ENCODE data around the gene PRIMPOL.
"Not testable (repeated sequence)": the region's sequence is repeated elsewhere in the genome, so short reads cannot be mapped to it uniquely, and the experiment has no call there.

The PRIMPOL gene

DNA sequence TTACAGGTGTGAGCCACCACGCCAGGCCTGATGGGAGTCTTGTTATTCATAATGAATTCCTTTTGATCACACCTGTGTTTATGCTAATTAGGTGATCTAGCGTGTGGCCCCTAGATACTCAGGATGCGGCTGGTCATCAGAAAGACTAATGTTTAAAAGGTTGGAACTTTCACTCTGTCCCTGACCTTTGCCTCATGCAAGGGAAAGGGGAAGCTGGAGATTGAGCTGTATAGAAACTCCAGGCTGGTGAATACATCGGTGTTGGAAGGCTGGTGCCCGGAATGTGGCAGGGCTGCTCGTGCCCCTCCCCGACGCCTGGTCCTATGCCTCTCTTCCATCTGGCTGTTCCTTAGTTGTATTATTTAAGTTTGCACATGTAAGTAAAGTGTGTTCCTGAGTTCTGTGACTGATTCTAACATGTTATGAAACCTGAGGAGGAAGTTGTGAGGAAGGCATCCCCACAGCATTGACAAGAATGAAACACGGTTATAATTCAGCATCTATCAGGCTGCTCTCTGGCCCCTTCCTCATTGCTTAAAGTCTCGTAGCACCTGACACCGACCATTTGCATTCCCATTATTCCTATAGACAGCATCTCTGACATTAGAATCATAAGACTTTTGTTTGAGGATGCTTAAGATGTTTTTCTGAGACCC, 29.2 kb upstream of the PRIMPOL start:
- WGBS (ENCODE audit: extremely low coverage, insufficient coverage, low lambda C conversion rate): no CpG with 5 or more reads among the region's 11 CpGs
- no peak overlapping the region for H2BK5ac ChIP-seq (ENCODE audit: low read length)
- H3K4ac ChIP-seq (ENCODE audit: low read depth, low read length): no peak overlapping the region
- no peak overlapping the region for H3K9ac ChIP-seq (ENCODE audit: low read length)
- no peak overlapping the region for H3K4me3 ChIP-seq (ENCODE audit: low read length)
- no peaks in the 10 kb centered on the region for H3K27me3 ChIP-seq (ENCODE audit: insufficient read depth, low read length, poor library complexity)
- no peak overlapping the region for H3K56ac ChIP-seq (ENCODE audit: low read length)
- no peak overlapping the region for H2AK5ac ChIP-seq (ENCODE audit: low read length)
- H3K4me1 ChIP-seq (ENCODE audit: control insufficient read depth, low read depth, low read length): no peaks in the 10 kb centered on the region
- no peak overlapping the region for H4K8ac ChIP-seq (ENCODE audit: low read depth, low read length)
- no peaks in the 10 kb centered on the region for H3K36me3 ChIP-seq (ENCODE audit: control insufficient read depth, insufficient read depth, low read length)
- no peak overlapping the region for H3K23ac ChIP-seq (ENCODE audit: low read length)
- no peaks in the 10 kb centered on the region for H3K79me1 ChIP-seq (ENCODE audit: low read length)
- H3K79me2 ChIP-seq (ENCODE audit: control insufficient read depth, insufficient read depth, low read length): no peaks in the 10 kb centered on the region
- no peak overlapping the region for H2BK120ac ChIP-seq (ENCODE audit: low read depth, low read length)
- H2BK15ac ChIP-seq (replicated peaks; ENCODE audit: low read depth): no peak overlapping the region
- no peak for DNase-seq
- no peak overlapping the region for H3K4me2 ChIP-seq (ENCODE audit: low read length)
- no peak overlapping the region for H3K27ac ChIP-seq (ENCODE audit: low read depth, low read length)
- H3K18ac ChIP-seq (ENCODE audit: low read length): no peak overlapping the region
- no peak overlapping the region for H4K5ac ChIP-seq (ENCODE audit: low read length)

DNA sequence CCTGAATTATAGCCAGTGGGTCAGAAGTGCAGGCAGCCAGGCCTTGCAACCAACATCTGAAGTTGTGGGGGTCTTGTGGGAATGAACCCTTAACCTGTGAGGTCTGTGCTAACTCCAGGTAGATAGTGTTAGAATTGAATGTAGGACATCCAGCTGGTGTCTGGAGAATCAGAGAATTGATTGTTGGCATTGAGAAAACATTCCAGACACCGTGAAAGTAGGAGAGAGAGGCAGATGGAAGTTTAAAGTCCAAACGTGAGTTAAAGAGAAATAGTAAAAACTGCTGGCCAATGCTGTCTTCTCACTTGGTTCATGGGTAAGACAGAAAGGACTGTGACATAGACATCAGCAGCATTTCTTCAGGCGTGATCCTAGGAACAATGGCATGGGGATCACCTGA, 28.0 kb upstream of the PRIMPOL start:
- no peak overlapping the region for H3K56ac ChIP-seq (ENCODE audit: low read length)
- WGBS (ENCODE audit: extremely low coverage, insufficient coverage, low lambda C conversion rate): no CpG with 5 or more reads among the region's 3 CpGs
- H2AK5ac ChIP-seq (ENCODE audit: low read length): no peak overlapping the region
- H3K9ac ChIP-seq (ENCODE audit: low read length): no peak overlapping the region
- no peak overlapping the region for H3K4me3 ChIP-seq (ENCODE audit: low read length)
- H3K79me2 ChIP-seq (ENCODE audit: control insufficient read depth, insufficient read depth, low read length): no peaks in the 10 kb centered on the region
- H3K23ac ChIP-seq (ENCODE audit: low read length): no peak overlapping the region
- H4K5ac ChIP-seq (ENCODE audit: low read length): no peak overlapping the region
- no peak overlapping the region for H2BK120ac ChIP-seq (ENCODE audit: low read depth, low read length)
- H3K4me1 ChIP-seq (ENCODE audit: control insufficient read depth, low read depth, low read length): no peaks in the 10 kb centered on the region
- no peak overlapping the region for H2BK15ac ChIP-seq (replicated peaks; ENCODE audit: low read depth)
- H4K8ac ChIP-seq (ENCODE audit: low read depth, low read length): no peak overlapping the region
- H3K79me1 ChIP-seq (ENCODE audit: low read length): no peaks in the 10 kb centered on the region
- no peaks in the 10 kb centered on the region for H3K36me3 ChIP-seq (ENCODE audit: control insufficient read depth, insufficient read depth, low read length)
- no peak overlapping the region for H3K4ac ChIP-seq (ENCODE audit: low read depth, low read length)
- H3K4me2 ChIP-seq (ENCODE audit: low read length): no peak overlapping the region
- H3K18ac ChIP-seq (ENCODE audit: low read length): no peak overlapping the region
- DNase-seq: no peak
- H3K27ac ChIP-seq (ENCODE audit: low read depth, low read length): no peak overlapping the region
- no peak overlapping the region for H2BK5ac ChIP-seq (ENCODE audit: low read length)
- H3K27me3 ChIP-seq (ENCODE audit: insufficient read depth, low read length, poor library complexity): no peaks in the 10 kb centered on the region

DNA sequence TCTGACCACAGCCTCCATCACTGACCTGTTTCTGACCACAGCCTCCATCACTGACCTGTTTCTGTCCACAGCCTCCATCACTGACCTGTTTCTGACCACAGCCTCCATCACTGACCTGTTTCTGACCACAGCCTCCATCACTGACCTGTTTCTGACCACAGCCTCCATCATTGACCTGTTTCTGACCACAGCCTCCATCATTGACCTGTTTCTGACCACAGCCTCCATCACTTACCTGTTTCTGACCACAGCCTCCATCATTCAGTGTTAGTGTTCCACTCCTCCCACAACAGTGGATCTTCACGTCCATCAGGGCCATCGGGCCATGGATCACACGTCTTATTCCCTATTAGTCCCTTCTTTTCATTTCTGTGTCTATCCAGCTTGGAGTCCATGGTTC, 25.0 kb upstream of the PRIMPOL start:
- WGBS (ENCODE audit: extremely low coverage, insufficient coverage, low lambda C conversion rate): no CpG with 5 or more reads among the region's 3 CpGs
- not testable (repeated sequence) for H2AK5ac ChIP-seq (ENCODE audit: low read length); H3K56ac ChIP-seq (ENCODE audit: low read length); H4K8ac ChIP-seq (ENCODE audit: low read depth, low read length); H3K18ac ChIP-seq (ENCODE audit: low read length); H3K9ac ChIP-seq (ENCODE audit: low read length); H2BK15ac ChIP-seq (replicated peaks; ENCODE audit: low read depth); H4K5ac ChIP-seq (ENCODE audit: low read length); H3K4me3 ChIP-seq (ENCODE audit: low read length); DNase-seq; H3K79me2 ChIP-seq (ENCODE audit: control insufficient read depth, insufficient read depth, low read length); H3K4me1 ChIP-seq (ENCODE audit: control insufficient read depth, low read depth, low read length); H3K27ac ChIP-seq (ENCODE audit: low read depth, low read length); H3K36me3 ChIP-seq (ENCODE audit: control insufficient read depth, insufficient read depth, low read length); H2BK120ac ChIP-seq (ENCODE audit: low read depth, low read length); H3K23ac ChIP-seq (ENCODE audit: low read length); H3K27me3 ChIP-seq (ENCODE audit: insufficient read depth, low read length, poor library complexity); H2BK5ac ChIP-seq (ENCODE audit: low read length); H3K79me1 ChIP-seq (ENCODE audit: low read length); H3K4ac ChIP-seq (ENCODE audit: low read depth, low read length); H3K4me2 ChIP-seq (ENCODE audit: low read length)

DNA sequence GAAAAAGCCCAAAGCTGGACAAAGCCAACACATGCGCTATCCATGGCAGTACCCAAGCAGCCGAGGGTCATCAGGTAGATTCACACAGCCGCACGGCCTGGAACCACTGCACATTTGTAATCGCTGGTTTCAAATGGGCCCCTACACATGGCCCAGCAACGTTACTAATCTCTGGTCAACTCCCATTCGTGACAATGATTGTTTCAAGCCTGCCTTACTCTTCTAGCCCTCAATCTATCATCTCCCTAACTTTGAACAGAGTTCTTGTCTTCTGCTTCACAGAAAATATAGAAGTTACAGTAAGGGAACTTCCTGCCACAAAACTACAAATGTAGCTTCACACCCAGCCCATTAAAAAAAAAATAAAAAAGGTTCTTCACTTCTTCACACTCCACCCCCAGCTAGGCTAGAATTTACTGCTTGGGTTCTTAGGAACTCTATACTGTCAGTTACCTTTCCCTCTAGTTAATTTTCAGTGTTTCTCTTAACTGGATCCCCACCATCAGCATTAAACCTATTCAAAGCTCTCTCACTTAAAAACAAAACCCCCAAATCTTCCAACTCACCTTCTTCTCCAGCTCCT, 24.5 kb upstream of the PRIMPOL start:
- Histone ChIP-seq H3K4me2 (ENCODE audit: low read length) (no peak overlapping the region), H3K4me1 (ENCODE audit: control insufficient read depth, low read depth, low read length) (no peaks in the 10 kb centered on the region), H3K56ac (ENCODE audit: low read length) (no peak overlapping the region), H3K36me3 (ENCODE audit: control insufficient read depth, insufficient read depth, low read length) (no peaks in the 10 kb centered on the region), H3K79me1 (ENCODE audit: low read length) (no peaks in the 10 kb centered on the region), H2AK5ac (ENCODE audit: low read length) (no peak overlapping the region), H3K4me3 (ENCODE audit: low read length) (no peak overlapping the region), H2BK5ac (ENCODE audit: low read length) (no peak overlapping the region), H3K27ac (ENCODE audit: low read depth, low read length) (no peak overlapping the region), H3K18ac (ENCODE audit: low read length) (no peak overlapping the region), H2BK15ac (replicated peaks; ENCODE audit: low read depth) (no peak overlapping the region), H3K27me3 (ENCODE audit: insufficient read depth, low read length, poor library complexity) (no peaks in the 10 kb centered on the region), H4K8ac (ENCODE audit: low read depth, low read length) (no peak overlapping the region), H3K79me2 (ENCODE audit: control insufficient read depth, insufficient read depth, low read length) (no peaks in the 10 kb centered on the region), H3K23ac (ENCODE audit: low read length) (no peak overlapping the region), H3K9ac (ENCODE audit: low read length) (no peak overlapping the region), H4K5ac (ENCODE audit: low read length) (no peak overlapping the region), H2BK120ac (ENCODE audit: low read depth, low read length) (peak overlapping the region; percentile 64), H3K4ac (ENCODE audit: low read depth, low read length) (no peak overlapping the region)
- DNase-seq: no peak
- no CpG with 5 or more reads among the region's 7 CpGs for WGBS (ENCODE audit: extremely low coverage, insufficient coverage, low lambda C conversion rate)

DNA sequence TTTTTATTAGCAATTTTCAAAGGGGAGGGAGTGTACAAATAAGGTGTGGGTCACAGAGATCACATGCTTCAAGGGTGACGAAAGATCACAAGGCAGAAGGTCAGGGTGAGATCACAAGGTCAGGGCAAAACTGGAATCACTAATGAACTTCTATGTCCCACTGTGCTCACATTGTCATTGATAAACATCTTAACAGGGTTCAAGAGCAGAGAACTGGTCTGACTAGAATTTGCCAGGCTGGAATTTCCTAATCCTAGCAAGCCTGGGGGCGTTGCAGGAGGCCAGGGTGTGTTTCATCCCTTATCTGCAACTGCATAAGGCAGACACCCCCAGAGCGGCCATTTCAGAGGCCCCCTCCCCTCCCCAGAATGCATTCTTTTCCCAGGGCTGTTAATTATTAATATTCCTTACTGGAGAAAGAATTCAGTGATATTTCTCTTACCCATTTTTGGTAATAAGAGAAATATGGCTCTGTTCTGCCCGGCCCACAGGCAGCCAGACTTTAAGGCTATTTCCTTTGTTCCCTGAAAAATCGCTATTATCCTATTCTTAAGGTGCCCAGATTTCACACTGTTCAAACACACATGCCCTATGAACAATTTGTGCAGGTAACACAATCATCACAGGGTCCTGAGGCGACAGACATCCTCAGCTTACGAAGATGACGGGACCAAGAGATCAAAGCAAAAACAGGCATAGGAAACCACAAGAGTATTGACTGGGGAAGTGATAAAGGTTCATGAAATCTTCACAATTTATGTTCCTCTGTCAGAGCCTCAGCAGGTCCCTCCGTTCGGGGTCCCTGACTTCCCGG, 23.5 kb upstream of the PRIMPOL start:
- H3K23ac ChIP-seq (ENCODE audit: low read length); H3K56ac ChIP-seq (ENCODE audit: low read length); H3K27me3 ChIP-seq (ENCODE audit: insufficient read depth, low read length, poor library complexity); H3K18ac ChIP-seq (ENCODE audit: low read length); H2BK15ac ChIP-seq (replicated peaks; ENCODE audit: low read depth); H3K9ac ChIP-seq (ENCODE audit: low read length); H3K79me1 ChIP-seq (ENCODE audit: low read length); H2AK5ac ChIP-seq (ENCODE audit: low read length); H3K36me3 ChIP-seq (ENCODE audit: control insufficient read depth, insufficient read depth, low read length); H2BK120ac ChIP-seq (ENCODE audit: low read depth, low read length); H3K4ac ChIP-seq (ENCODE audit: low read depth, low read length); H3K4me3 ChIP-seq (ENCODE audit: low read length); H3K4me1 ChIP-seq (ENCODE audit: control insufficient read depth, low read depth, low read length); H4K5ac ChIP-seq (ENCODE audit: low read length); H3K79me2 ChIP-seq (ENCODE audit: control insufficient read depth, insufficient read depth, low read length); H3K4me2 ChIP-seq (ENCODE audit: low read length); H2BK5ac ChIP-seq (ENCODE audit: low read length); H4K8ac ChIP-seq (ENCODE audit: low read depth, low read length): not testable (repeated sequence)
- peak overlapping the region; percentile 40 for H3K27ac ChIP-seq (ENCODE audit: low read depth, low read length)
- DNase-seq: peak; percentile 84
- no CpG with 5 or more reads among the region's 11 CpGs for WGBS (ENCODE audit: extremely low coverage, insufficient coverage, low lambda C conversion rate)
